ENCODE measurements around the gene ERLEC1.
"Not testable (repeated sequence)": the region's sequence is repeated elsewhere in the genome, so short reads cannot be mapped to it uniquely, and the experiment has no call there.

ERLEC1 gene

GRCh38 chr2:53841651-53842050 is 54.8 kb downstream of the ERLEC1 start:
- DNase-seq, result not testable (repeated sequence)

- no peak for DNase-seq
These were observed 56.0 kb downstream of the ERLEC1 start for GRCh38 chr2:53842891-53843290.

- no peak for DNase-seq
These were observed 56.8 kb downstream of the ERLEC1 start for GRCh38 chr2:53843595-53843994.

DNA sequence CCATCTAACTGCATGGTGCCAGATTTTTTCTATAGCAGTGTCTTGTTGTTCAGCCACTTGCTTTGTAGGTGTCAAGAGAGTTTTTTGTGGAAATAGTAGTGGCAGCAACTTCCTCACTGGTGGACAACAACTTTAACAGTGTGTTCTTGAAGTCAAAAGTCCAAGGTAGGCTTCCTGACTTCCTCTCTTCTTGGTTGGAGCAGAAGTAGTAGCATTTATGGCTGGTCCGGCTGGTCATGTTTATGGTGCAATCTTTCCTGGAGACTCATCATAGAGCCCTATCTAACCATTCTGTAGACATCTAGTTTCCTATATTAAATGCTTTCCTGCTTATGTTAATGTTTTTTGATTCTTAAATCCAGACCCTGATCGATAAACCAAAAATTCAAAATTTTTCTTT is 61.2 kb downstream of the ERLEC1 start:
- no peak for DNase-seq

DNA sequence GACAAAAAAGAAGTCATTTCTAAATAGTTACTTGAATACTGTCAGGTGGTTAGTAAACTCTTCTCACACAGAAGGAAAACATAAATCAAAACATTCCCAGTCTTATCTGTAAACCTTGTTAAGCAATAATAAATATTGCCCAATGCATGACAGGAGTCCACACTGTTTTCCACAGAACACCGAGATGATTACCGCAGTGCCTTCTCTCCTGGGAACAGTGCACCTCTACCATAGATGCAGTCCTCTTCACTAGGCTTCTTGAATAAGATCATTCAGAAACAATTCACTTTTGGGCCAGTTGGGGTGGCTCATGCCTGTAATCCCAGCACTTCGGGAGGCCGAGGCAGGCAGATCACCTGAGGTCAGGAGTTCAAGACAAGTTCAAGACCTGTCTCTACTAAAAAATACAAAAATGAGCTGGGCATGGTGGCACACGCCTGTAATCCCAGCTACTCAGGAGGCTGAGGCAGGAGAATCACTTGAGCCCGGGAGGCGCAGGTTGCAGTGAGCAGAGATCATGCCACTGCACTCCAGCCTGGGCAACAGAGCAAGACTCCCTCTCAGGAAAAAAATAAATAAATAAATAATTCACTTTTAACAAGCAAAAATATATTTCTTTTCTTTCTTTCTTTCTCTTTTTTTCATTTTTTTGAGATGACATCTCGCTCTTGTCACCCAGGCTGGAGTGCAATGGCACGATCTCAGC is 64.4 kb downstream of the ERLEC1 start:
- DNase-seq, result not testable (repeated sequence)

- DNase-seq, result no peak
These were observed 65.7 kb downstream of the ERLEC1 start for GRCh38 chr2:53852532-53852931.

DNA sequence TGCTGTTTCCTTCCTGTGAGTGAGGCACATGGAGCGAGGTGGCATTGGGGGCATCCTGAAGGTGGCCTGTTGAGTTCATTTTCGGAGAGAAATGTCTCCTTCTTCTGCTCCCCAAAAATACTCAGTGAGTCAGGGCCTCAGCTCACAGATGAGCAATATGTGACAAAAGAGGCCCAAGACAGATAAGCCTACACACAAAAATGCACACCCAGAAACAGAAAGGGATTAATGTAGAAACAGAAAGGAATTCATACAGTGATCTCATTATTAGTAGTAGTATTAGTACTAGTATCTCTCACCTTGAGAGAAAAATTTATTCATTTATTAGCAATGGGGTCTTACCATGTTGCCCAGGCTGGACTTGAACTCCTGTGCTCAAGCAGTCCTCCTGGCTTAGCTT is 67.8 kb downstream of the ERLEC1 start:
- DNase-seq, result no peak

DNA sequence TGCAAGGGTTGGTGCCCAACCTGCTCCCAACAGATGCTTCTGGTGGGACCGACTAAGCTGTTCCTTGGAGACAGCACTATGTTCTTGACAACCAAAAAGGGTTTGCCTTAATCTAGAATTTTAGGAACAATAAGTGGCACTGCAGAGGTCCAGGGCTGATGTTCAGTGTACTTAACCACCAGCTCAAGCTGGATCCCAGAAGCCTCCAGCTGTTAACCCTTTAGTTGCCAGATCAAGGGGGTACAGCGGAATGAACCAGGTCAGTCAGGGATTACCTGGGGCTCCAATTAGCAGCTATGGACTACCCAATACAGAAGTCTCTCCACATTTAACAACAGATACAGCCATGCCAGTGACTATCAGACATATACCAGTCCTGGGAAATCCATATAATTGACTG is 69.4 kb downstream of the ERLEC1 start:
- DNase-seq, result no peak

- no peak for DNase-seq
These were observed 72.7 kb downstream of the ERLEC1 start, which contains the start of gene GPR75 for GRCh38 chr2:53859206-53860181. Gene GPR75 (minus strand): TSS chr2:53859967. CDS start chr2:53854756, 5,211 bp downstream.

- no peak for DNase-seq
These were observed 75.0 kb downstream of the ERLEC1 start for GRCh38 chr2:53861824-53862223.

DNA sequence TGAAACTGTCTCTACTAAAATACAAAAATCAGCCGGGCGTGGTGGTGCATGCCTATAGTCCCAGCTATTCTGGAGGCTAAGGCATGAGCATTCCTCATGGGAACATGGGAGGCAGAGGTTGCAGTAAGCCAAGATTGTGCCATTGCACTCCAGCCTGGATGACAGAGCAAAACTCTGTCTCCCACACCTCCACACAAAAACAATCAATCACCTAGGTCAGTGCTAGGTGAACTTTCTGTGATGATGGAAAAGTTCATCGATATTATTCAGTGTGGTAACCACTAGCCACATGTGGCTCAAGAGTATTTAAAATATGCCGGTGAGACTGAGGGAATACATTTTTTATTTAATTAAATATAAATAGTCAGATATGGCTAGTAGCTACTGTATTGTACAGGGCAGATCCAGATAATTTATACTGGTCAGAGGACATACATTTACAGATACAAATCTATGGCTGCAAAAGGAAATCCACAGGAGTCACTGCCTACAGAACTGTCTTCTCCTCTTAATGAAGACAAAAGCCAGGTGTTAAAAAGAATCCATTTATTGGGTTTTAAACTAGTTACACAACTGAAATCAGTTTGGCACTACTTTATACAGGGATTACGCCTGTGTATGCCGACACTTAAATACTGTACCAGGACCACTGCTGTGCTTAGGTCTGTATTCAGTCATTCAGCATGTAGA is 76.8 kb downstream of the ERLEC1 start:
- DNase-seq, result no peak

DNA sequence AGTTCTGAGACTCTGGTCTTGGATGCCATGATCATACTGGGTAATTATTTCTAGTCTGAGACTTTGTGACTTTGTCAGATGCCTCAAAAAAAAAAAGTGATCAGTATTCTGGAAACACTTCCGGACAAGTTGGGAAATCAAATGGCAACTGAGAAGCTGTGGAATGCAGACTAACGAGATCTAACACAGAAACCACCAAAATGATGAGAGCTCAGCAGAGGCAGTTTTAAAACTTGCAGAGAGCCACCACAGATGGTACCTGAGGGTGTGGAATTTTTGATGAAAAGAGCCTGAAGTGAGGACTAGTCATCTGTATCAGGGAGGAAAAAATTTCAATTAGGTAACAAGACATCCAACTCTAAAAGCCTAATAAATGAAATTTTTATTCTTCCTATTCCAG is 78.4 kb downstream of the ERLEC1 start:
- DNase-seq, result no peak

- DNase-seq, result no peak
These were observed 79.1 kb downstream of the ERLEC1 start for GRCh38 chr2:53865962-53866361.

DNA sequence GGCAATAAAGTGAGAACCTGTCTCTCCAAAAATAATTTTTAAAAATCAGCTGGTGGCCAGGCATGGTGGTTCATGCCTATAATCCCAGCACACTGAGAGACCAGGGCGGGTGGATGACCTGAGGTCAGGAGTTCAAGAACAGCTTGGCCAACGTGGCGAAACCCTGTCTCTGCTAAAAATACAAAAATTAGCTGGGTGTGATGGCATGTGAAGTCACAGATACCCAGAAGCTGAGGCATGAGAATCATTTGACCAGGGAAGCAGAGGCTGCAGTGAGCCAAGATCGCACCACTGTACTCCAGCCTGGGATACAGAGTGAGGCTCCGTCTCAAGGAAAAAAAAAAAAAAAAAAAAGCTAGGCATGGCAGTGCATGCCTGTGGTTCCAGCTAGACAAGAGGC is 80.3 kb downstream of the ERLEC1 start:
- no peak for DNase-seq

DNA sequence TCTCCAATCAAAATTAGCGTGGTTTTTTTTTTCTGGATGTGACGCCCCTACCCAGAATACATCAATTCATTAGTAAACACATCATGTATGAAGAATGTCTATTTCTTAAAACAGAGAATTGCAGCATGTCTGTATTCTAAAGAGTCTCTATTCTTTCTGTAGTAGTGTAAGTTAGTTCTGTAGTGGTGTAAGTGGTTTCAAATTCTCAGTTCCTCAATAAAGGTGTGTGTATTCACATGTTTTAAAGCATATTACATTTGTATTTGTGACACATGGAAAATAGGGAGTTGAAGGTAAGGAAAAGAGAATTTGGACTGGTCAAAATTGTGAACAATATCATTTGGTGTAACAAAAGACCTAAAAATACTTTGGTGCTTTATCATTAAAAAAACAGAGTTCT is 80.9 kb downstream of the ERLEC1 start:
- DNase-seq, result no peak
